ENCODE measurements around the gene LAPTM5.

LAPTM5 gene

DNA sequence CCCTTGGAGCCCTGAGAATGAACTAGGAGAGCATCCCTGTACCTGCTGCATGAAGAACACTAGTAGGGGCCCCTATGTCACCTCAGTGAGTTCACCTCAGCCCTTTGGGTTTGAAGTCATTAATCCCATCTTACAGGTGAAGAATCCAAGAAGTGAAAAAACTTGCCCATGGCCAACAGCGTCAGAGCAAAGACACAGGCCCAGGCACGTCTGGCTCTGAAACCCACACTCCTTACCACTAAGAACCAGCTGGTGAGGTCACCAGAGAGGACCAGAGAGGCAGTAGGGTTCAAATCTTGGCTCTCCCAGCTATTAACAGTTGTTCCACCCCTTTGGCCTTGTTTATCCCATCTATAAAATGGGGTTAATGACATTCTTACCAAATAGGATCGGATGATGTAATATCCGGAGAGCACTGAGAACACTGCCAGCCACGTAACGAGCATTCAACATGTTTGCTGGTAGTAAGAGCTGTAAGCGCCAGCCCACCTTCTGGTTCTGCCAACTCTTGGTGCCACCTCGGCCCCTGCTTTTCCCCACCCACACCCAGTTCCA, 43.0 kb downstream of the LAPTM5 start:
- DNase-seq (ENCODE audit: low spot score): no peak
- in situ Hi-C loops (cut with MboI; ENCODE audit: low sequenced_read_pairs, unreplicated experiment): loop anchor here (25.0 kb wide), 1 partner anchor 1477 kb away; the partner anchor contains the start of genes MECR and PTPRU
- no peak for TF ChIP-seq CTCF (IDR thresholded peaks at IDR 0.05; ENCODE audit: borderline replicate concordance, control extremely low read depth, extremely low read depth, insufficient read depth, missing control alignments)

GRCh38 chr1:30714025-30714424, 43.5 kb downstream of the LAPTM5 start:
- no peak for DNase-seq (ENCODE audit: low spot score)
- in situ Hi-C loops (cut with MboI; ENCODE audit: low sequenced_read_pairs, unreplicated experiment): loop anchor here (25.0 kb wide), 1 partner anchor 1477 kb away; the partner anchor contains the start of genes MECR and PTPRU
- no peak for TF ChIP-seq CTCF (IDR thresholded peaks at IDR 0.05; ENCODE audit: borderline replicate concordance, control extremely low read depth, extremely low read depth, insufficient read depth, missing control alignments)

- in situ Hi-C loops (cut with MboI; ENCODE audit: low sequenced_read_pairs, unreplicated experiment): loop anchor here (25.0 kb wide), 1 partner anchor 1476 kb away; the partner anchor contains the start of genes MECR and PTPRU
- DNase-seq (ENCODE audit: low spot score): no peak
- no peak for TF ChIP-seq CTCF (IDR thresholded peaks at IDR 0.05; ENCODE audit: borderline replicate concordance, control extremely low read depth, extremely low read depth, insufficient read depth, missing control alignments)
Measured at GRCh38 chr1:30713311-30713710, 44.3 kb downstream of the LAPTM5 start.

DNA sequence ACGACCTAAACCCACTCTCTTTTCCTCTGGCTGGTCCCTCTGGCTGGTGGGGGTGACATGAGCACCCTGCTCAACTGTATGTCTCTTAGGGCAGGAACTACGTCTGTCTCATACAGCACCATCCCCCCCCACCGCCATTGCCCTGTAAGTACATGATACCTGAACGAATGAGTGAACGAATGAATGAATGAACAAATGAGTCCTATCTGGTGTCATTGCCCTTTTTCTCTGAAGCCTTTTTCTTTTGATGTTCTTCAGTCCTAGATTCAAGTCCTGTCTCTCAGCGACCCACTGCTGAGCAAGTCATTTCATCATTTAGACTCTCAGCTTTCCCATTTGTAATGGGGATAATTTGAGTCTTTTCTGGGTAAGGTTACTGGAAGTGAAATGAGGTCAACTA, 45.0 kb downstream of the LAPTM5 start:
- no peak for DNase-seq (ENCODE audit: low spot score)
- no peak for TF ChIP-seq CTCF (IDR thresholded peaks at IDR 0.05; ENCODE audit: borderline replicate concordance, control extremely low read depth, extremely low read depth, insufficient read depth, missing control alignments)
- in situ Hi-C loops (cut with MboI; ENCODE audit: low sequenced_read_pairs, unreplicated experiment): loop anchor here (25.0 kb wide), 1 partner anchor 1475 kb away; the partner anchor contains the start of genes MECR and PTPRU

- in situ Hi-C loops (cut with MboI; ENCODE audit: low sequenced_read_pairs, unreplicated experiment): loop anchor here (25.0 kb wide), 1 partner anchor 1473 kb away; the partner anchor contains the start of genes MECR and PTPRU
- no peak for DNase-seq (ENCODE audit: low spot score)
- no peak for TF ChIP-seq CTCF (IDR thresholded peaks at IDR 0.05; ENCODE audit: borderline replicate concordance, control extremely low read depth, extremely low read depth, insufficient read depth, missing control alignments)
Measured at GRCh38 chr1:30710407-30710806, 47.2 kb downstream of the LAPTM5 start.

DNA sequence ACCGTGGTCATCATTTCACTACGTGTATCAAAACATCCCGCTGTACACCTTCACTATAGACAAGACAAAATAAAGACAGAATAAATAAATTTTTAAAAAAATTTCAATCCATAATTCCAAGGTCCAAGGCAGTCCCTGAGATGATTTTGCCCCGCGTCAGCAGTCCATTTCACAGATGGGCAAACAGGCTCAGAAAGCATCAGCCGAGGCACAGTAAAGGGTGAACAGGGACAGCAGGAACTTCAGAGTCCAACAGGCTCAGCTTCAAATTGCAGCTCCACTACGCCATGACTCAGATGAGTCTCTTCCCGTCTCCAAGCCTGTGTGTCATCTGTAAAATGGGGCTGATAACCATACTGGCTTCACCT, 49.2 kb downstream of the LAPTM5 start:
- no peak for DNase-seq (ENCODE audit: low spot score)
- in situ Hi-C loops (cut with MboI; ENCODE audit: low sequenced_read_pairs, unreplicated experiment): loop anchor here (25.0 kb wide), 1 partner anchor 1471 kb away; the partner anchor contains the start of genes MECR and PTPRU
- no peak for TF ChIP-seq CTCF (IDR thresholded peaks at IDR 0.05; ENCODE audit: borderline replicate concordance, control extremely low read depth, extremely low read depth, insufficient read depth, missing control alignments)

Data from GM13976 (cell line).